HFFc6 (cell line): ENCODE measurements around the gene NLGN2. TPM values are rescaled to one million over a fixed set of nuclear protein-coding genes. Genes with fewer than 3 reads are reported as not detected.
"Not testable (repeated sequence)": the region's sequence is repeated elsewhere in the genome, so short reads cannot be mapped to it uniquely, and the experiment has no call there.

Experiments used
- DNase-seq: peaks from one replicate; pipeline ENCODE4 v3.0.0-alpha.2; 2018
- H3K27ac Mint-ChIP-seq: 2 replicates; pipeline ENCODE4 v1.8.0; 2020; ENCODE audit warnings: mild to moderate bottlenecking, mixed read lengths
- H3K27me3 Mint-ChIP-seq: 2 replicates; pipeline ENCODE4 v1.8.0; 2021; ENCODE audit warnings: mild to moderate bottlenecking, moderate library complexity, mixed read lengths; ENCODE audit not compliant: insufficient read depth
- H3K36me3 Mint-ChIP-seq: 2 replicates; pipeline ENCODE4 v1.8.0; 2021; ENCODE audit warnings: low read depth, mixed read lengths
- H3K4me1 Mint-ChIP-seq: 2 replicates; pipeline ENCODE4 v1.8.0; 2020; ENCODE audit warnings: low read depth, mixed read lengths
- H3K4me3 Mint-ChIP-seq: 2 replicates; pipeline ENCODE4 v1.8.0; 2020; ENCODE audit warnings: mild to moderate bottlenecking, moderate library complexity, mixed read lengths
- H3K9me3 Mint-ChIP-seq: 2 replicates; pipeline ENCODE4 v1.8.0; 2020; ENCODE audit warnings: mild to moderate bottlenecking, mixed read lengths
- CTCF ChIP-seq: fragments of 200-600 bp; sonication (generic); IDR thresholded peaks from 2 replicates; pipeline ENCODE4 v1.5.0; 2021; ENCODE audit warnings: antibody characterized with exemption, mild to moderate bottlenecking
- long read RNA-seq: library from polyadenylated mRNA; unstranded; transcript quantifications from one replicate; pipeline ENCODE4 v2.0.0, GENCODE V29; 2019
- total RNA-seq, 6 experiments: library from RNA; stranded (reverse); fragmentation: NEBNext Ultra II Directional; extraction: Animal tissue kit (Norgen Biotek cat#: 25700); gene quantifications; 2 replicates in 1 of 6; 3 replicates in 5 of 6; pipeline ENCODE4 v1.2.3, GENCODE V29; 2021

Gene NLGN2
- 10 to 100 TPM; 41.3 to 57.3 (median 46.2) TPM for total RNA-seq
- long read RNA-seq, partial matches to known transcripts: 0 of 2 reads
- long read RNA-seq, other reads (novel, unspliced or antisense): 2 of 2 reads

- H3K36me3 Mint-ChIP-seq: peaks cover 17% of the 10 kb centered on the region
- no peak for TF ChIP-seq CTCF
- peaks cover 2% of the 10 kb centered on the region for H3K27me3 Mint-ChIP-seq
- H3K27ac Mint-ChIP-seq: no peak within 1 kb of the TSS
- no peaks in the 10 kb centered on the region for H3K9me3 Mint-ChIP-seq
- no peak within 1 kb of the TSS; the same call in 1 of the 2 replicates for H3K4me3 Mint-ChIP-seq
- H3K4me1 Mint-ChIP-seq: peaks cover 23% of the 10 kb centered on the region
- no peak for DNase-seq
These were observed at the start of gene NLGN2 for GRCh38 chr17:7407485-7408251. Gene NLGN2 (plus strand): TSS chr17:7407845. CDS start chr17:7408256, 411 bp downstream.

GRCh38 chr17:7361906-7362305 lies 45.7 kb upstream of the NLGN2 start:
- no peak for DNase-seq
- Mint-ChIP-seq H3K9me3 (no peaks in the 10 kb centered on the region), H3K4me1 (peaks cover 9% of the 10 kb centered on the region), H3K27me3 (peaks cover 11% of the 10 kb centered on the region), H3K27ac (no peak overlapping the region), H3K4me3 (no peak overlapping the region), H3K36me3 (no peaks in the 10 kb centered on the region)
- no peak for TF ChIP-seq CTCF

- peak; percentile 39 for DNase-seq
- H3K9me3 Mint-ChIP-seq: no peaks in the 10 kb centered on the region
- H3K4me3 Mint-ChIP-seq: no peak overlapping the region
- peaks cover 16% of the 10 kb centered on the region for H3K27me3 Mint-ChIP-seq
- peaks cover 9% of the 10 kb centered on the region for H3K4me1 Mint-ChIP-seq
- H3K36me3 Mint-ChIP-seq: no peaks in the 10 kb centered on the region
- TF ChIP-seq CTCF: no peak
- no peak overlapping the region for H3K27ac Mint-ChIP-seq
These were observed 44.3 kb upstream of the NLGN2 start for GRCh38 chr17:7363311-7363710.

- not testable (repeated sequence) for H3K4me3 Mint-ChIP-seq, H3K36me3 Mint-ChIP-seq, H3K9me3 Mint-ChIP-seq, DNase-seq, H3K27ac Mint-ChIP-seq, H3K4me1 Mint-ChIP-seq
- H3K27me3 Mint-ChIP-seq: peaks cover 28% of the 10 kb centered on the region
These were observed 41.7 kb upstream of the NLGN2 start for GRCh38 chr17:7365963-7366362.

- no peak for TF ChIP-seq CTCF
- no peak for DNase-seq
- H3K27me3 Mint-ChIP-seq: peaks cover 26% of the 10 kb centered on the region
- H3K4me3 Mint-ChIP-seq: no peak overlapping the region
- peaks cover 9% of the 10 kb centered on the region for H3K4me1 Mint-ChIP-seq
- H3K36me3 Mint-ChIP-seq: no peaks in the 10 kb centered on the region
- no peaks in the 10 kb centered on the region for H3K9me3 Mint-ChIP-seq
- no peak overlapping the region for H3K27ac Mint-ChIP-seq
These were observed 40.6 kb upstream of the NLGN2 start for GRCh38 chr17:7367083-7367482.

GRCh38 chr17:7367918-7368598 lies 39.6 kb upstream of the NLGN2 start:
- no peak overlapping the region for H3K4me3 Mint-ChIP-seq
- TF ChIP-seq CTCF: no peak
- no peaks in the 10 kb centered on the region for H3K36me3 Mint-ChIP-seq
- no peak for DNase-seq
- H3K4me1 Mint-ChIP-seq: peaks cover 9% of the 10 kb centered on the region
- H3K27me3 Mint-ChIP-seq: peaks cover 30% of the 10 kb centered on the region
- H3K9me3 Mint-ChIP-seq: no peaks in the 10 kb centered on the region
- H3K27ac Mint-ChIP-seq: no peak overlapping the region

GRCh38 chr17:7368599-7368994 lies 39.0 kb upstream of the NLGN2 start:
- DNase-seq, H3K36me3 Mint-ChIP-seq, H3K27ac Mint-ChIP-seq, H3K4me1 Mint-ChIP-seq, H3K4me3 Mint-ChIP-seq, H3K9me3 Mint-ChIP-seq: not testable (repeated sequence)
- peaks cover 30% of the 10 kb centered on the region for H3K27me3 Mint-ChIP-seq
